ENCODE measurements around the gene RHOB. TPM values are rescaled to one million over a fixed set of nuclear protein-coding genes. Genes with fewer than 3 reads are reported as not detected.

RHOB gene
- total and polyA plus RNA-seq, 7 donors: 111 to 669 (median 194) TPM

DNA sequence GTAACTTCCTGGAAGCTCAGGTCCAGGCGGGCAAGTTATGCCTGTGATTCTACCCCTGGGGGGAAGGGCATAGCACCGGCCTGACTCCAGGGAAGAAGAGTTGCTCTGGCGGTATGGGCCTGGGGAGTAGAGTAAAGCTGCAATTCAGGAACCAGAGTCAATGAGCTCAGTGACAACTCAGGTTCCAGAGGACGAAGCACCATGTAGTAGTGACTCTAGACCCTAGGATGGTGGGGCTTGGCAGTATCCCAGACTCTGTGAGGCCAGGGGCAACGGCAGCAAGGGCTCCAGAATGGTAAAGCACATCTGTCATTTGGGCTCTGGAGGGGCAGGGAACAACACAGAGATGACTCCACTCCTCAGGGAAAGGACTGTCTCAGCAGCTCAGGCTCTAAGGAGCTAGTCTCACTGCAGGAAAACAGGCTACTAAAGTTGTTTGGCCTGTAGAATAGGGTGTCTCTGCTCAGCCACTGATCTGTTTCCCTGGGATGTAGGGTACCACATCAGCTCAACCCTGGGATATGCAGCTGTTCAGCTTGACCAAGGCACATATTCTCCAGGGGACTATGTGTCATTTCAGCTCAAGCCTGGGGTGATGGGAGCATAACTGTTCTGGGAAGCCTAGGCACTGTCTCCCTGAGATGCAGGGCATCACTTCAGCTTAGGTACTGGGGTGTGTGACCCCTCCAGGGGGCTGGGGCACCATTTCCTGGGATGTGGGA is 36.2 kb upstream of the RHOB start:
- intact Hi-C loops (cut with DNase I): no loop called here
- peaks cover 28% of the 10 kb centered on the region for H3K9me3 ChIP-seq
- no peak for DNase-seq
- TF ChIP-seq, protein P1, sequence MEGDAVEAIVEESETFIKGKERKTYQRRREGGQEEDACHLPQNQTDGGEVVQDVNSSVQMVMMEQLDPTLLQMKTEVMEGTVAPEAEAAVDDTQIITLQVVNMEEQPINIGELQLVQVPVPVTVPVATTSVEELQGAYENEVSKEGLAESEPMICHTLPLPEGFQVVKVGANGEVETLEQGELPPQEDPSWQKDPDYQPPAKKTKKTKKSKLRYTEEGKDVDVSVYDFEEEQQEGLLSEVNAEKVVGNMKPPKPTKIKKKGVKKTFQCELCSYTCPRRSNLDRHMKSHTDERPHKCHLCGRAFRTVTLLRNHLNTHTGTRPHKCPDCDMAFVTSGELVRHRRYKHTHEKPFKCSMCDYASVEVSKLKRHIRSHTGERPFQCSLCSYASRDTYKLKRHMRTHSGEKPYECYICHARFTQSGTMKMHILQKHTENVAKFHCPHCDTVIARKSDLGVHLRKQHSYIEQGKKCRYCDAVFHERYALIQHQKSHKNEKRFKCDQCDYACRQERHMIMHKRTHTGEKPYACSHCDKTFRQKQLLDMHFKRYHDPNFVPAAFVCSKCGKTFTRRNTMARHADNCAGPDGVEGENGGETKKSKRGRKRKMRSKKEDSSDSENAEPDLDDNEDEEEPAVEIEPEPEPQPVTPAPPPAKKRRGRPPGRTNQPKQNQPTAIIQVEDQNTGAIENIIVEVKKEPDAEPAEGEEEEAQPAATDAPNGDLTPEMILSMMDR (IDR thresholded peaks at IDR 0.05): no peak
- H3K4me1 ChIP-seq: no peaks in the 10 kb centered on the region
- no peaks in the 10 kb centered on the region for H3K27me3 ChIP-seq (ENCODE audit: insufficient read depth in 3 of 3, low read length in 2 of 3)
- WGBS, 3 donors: 76 to 80% (median 79%) methylated on average over 5 of the region's 5 CpGs
- H3K27ac ChIP-seq: no peak overlapping the region
- ATAC-seq: peak in 2 of 4 donors; percentile 24 to 61
- no peak overlapping the region for H3K4me3 ChIP-seq
- H3K36me3 ChIP-seq (ENCODE audit: insufficient read depth in 1 of 2, low read depth in 1 of 2): no peaks in the 10 kb centered on the region

DNA sequence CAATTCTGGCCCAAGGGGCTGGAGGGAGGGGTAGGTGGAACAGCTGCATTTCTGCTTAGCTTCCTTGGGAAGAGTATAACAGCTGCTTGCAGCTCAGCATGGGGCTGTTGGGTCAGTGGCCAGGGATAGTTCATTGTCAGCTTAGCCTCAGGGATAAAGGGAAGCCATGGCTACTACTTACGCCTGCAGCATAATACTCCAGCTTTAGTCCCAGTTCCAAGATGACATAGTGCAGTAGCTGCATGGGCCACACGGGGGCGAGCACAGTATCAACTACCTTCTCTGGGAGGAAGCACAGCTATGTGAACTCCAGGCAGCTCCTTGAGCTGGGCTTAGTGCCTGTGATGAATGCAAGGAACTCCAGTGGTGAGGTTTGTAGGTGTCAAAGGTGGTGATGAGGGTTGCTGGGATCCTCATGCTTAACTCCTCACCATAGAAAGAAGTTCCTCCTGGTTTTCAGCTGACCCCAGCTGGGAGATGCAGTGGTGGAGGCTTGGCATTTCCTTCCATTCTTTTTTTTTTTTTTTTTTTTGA is 35.4 kb upstream of the RHOB start:
- intact Hi-C loops (cut with DNase I): no loop called here
- ATAC-seq: peak; percentile 86 to 91 (median 87)

DNA sequence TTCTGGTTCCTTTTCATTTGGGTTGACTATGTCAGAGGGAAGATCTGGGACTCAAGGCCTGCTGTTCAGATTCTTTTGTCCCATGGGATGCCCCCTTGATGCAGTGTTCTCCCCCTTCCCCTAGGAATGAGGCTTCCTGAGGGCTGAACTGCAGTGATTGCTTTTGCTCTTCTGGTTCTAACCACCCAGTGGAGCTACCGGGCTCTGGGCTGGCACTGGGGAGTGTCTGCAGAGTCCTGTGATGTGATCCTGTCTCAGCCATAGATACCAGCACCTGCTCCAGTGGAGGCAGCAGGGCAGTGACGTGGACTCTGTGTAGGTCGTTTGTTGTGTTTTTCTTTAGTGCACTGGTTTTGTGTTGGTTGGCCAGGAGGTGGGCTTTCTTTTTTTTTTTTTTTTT is 32.1 kb upstream of the RHOB start:
- Histone ChIP-seq H3K27ac (no peak overlapping the region), H3K4me1 (no peaks in the 10 kb centered on the region), H3K36me3 (ENCODE audit: insufficient read depth in 1 of 2, low read depth in 1 of 2) (no peaks in the 10 kb centered on the region), H3K9me3 (peaks cover 5% of the 10 kb centered on the region), H3K27me3 (ENCODE audit: insufficient read depth in 3 of 3, low read length in 2 of 3) (peaks cover 0 to 4% (median 0%) of the 10 kb centered on the region in 3 donors), H3K4me3 (no peak overlapping the region)
- DNase-seq (no peak), ATAC-seq (no peak)
- WGBS, 3 donors: 80 to 92% (median 87%) methylated on average over 3 of the region's 3 CpGs
- TF ChIP-seq, protein P1 (IDR thresholded peaks at IDR 0.05): no peak
- intact Hi-C loops (cut with DNase I): no loop called here

More for the DNA sequence above, 35.4 kb upstream of the RHOB start:
- no peaks in the 10 kb centered on the region for H3K27me3 ChIP-seq (ENCODE audit: insufficient read depth in 3 of 3, low read length in 2 of 3)
- H3K9me3 ChIP-seq: peaks cover 28% of the 10 kb centered on the region
- WGBS, 3 donors: 6 to 18% (median 10%) methylated on average over 3 of the region's 3 CpGs
- H3K4me1 ChIP-seq: no peaks in the 10 kb centered on the region
- no peak overlapping the region for H3K4me3 ChIP-seq
- peak; percentile 86 to 89 for DNase-seq
- TF ChIP-seq, protein P1 (IDR thresholded peaks at IDR 0.05): peak; percentile 82
- no peaks in the 10 kb centered on the region for H3K36me3 ChIP-seq (ENCODE audit: insufficient read depth in 1 of 2, low read depth in 1 of 2)
- H3K27ac ChIP-seq: no peak overlapping the region

DNA sequence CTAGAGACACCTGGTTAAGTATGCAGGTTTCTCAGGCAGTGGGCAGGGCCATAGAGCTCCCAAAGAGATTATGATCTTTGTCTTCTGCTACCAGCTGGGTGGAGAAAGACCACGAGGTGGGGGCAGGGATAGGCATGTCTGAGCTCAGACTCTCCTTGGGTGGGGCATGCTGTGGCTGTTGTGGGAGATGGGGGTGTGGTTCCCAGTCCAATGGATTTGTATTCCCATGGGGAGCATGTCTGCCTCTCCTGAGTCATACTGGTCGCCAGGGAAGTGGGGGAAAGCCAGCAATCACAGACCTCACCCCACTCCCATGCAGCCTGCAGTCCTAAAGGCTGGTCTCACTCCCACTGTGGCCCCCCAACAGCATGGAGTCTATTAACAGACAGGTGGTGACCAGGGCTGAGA is 31.4 kb upstream of the RHOB start:
- Histone ChIP-seq H3K36me3 (ENCODE audit: insufficient read depth in 1 of 2, low read depth in 1 of 2) (no peaks in the 10 kb centered on the region), H3K27ac (no peak overlapping the region), H3K9me3 (no peaks in the 10 kb centered on the region), H3K27me3 (ENCODE audit: insufficient read depth in 3 of 3, low read length in 2 of 3) (peaks cover 0 to 6% (median 0%) of the 10 kb centered on the region in 3 donors), H3K4me3 (no peak overlapping the region), H3K4me1 (no peaks in the 10 kb centered on the region)
- WGBS, 3 donors: 69 to 71% (median 71%) methylated on average over 2 of the region's 2 CpGs
- no peak for DNase-seq
- no peak for ATAC-seq
- TF ChIP-seq, protein P1 (IDR thresholded peaks at IDR 0.05): no peak
- intact Hi-C loops (cut with DNase I): no loop called here

Measured in psoas muscle (tissue), 8 donors.